ENCODE measurements around the gene KIRREL2. TPM values are rescaled to one million over a fixed set of nuclear protein-coding genes. Genes with fewer than 3 reads are reported as not detected.
"Not testable (repeated sequence)": the region's sequence is repeated elsewhere in the genome, so short reads cannot be mapped to it uniquely, and the experiment has no call there.

KIRREL2 gene
- total RNA-seq, 1 donor from 2014 or later, result 100.0 TPM

GRCh38 chr19:35888398-35888797, 31.7 kb downstream of the KIRREL2 start:
- Mint-ChIP-seq H3K27me3 (no peaks in the 10 kb centered on the region), H3K4me3 (ENCODE audit: low read depth) (no peak overlapping the region)
- TF ChIP-seq, protein P1, sequence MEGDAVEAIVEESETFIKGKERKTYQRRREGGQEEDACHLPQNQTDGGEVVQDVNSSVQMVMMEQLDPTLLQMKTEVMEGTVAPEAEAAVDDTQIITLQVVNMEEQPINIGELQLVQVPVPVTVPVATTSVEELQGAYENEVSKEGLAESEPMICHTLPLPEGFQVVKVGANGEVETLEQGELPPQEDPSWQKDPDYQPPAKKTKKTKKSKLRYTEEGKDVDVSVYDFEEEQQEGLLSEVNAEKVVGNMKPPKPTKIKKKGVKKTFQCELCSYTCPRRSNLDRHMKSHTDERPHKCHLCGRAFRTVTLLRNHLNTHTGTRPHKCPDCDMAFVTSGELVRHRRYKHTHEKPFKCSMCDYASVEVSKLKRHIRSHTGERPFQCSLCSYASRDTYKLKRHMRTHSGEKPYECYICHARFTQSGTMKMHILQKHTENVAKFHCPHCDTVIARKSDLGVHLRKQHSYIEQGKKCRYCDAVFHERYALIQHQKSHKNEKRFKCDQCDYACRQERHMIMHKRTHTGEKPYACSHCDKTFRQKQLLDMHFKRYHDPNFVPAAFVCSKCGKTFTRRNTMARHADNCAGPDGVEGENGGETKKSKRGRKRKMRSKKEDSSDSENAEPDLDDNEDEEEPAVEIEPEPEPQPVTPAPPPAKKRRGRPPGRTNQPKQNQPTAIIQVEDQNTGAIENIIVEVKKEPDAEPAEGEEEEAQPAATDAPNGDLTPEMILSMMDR (IDR thresholded peaks at IDR 0.05; ENCODE audit: unreplicated experiment), result no peak

GRCh38 chr19:35889370-35890112, 32.8 kb downstream of the KIRREL2 start:
- Mint-ChIP-seq H3K27ac (no peak overlapping the region), H3K4me3 (ENCODE audit: low read depth) (no peak overlapping the region), H3K9me3 (ENCODE audit: low read depth) (no peaks in the 10 kb centered on the region), H3K36me3 (ENCODE audit: insufficient read depth) (peaks cover 19% of the 10 kb centered on the region), H3K27me3 (no peaks in the 10 kb centered on the region), H3K4me1 (ENCODE audit: low read depth) (no peaks in the 10 kb centered on the region)
- DNase-seq (ENCODE audit: low spot score, unreplicated experiment), result no peak
- TF ChIP-seq, protein P1 (IDR thresholded peaks at IDR 0.05; ENCODE audit: unreplicated experiment), result no peak

More at GRCh38 chr19:35888398-35888797, 31.7 kb downstream of the KIRREL2 start:
- Mint-ChIP-seq H3K36me3 (ENCODE audit: insufficient read depth) (peaks cover 19% of the 10 kb centered on the region), H3K27ac (no peak overlapping the region), H3K9me3 (ENCODE audit: low read depth) (no peaks in the 10 kb centered on the region), H3K4me1 (ENCODE audit: low read depth) (no peaks in the 10 kb centered on the region)
- DNase-seq (ENCODE audit: low spot score, unreplicated experiment), result no peak

- TF ChIP-seq, protein P1 (IDR thresholded peaks at IDR 0.05; ENCODE audit: unreplicated experiment), result no peak
- no peaks in the 10 kb centered on the region for H3K4me1 Mint-ChIP-seq (ENCODE audit: low read depth)
- H3K4me3 Mint-ChIP-seq (ENCODE audit: low read depth), result no peak overlapping the region
- no peak overlapping the region for H3K27ac Mint-ChIP-seq
- peaks cover 19% of the 10 kb centered on the region for H3K36me3 Mint-ChIP-seq (ENCODE audit: insufficient read depth)
- H3K9me3 Mint-ChIP-seq (ENCODE audit: low read depth), result no peaks in the 10 kb centered on the region
- no peak for DNase-seq (ENCODE audit: low spot score, unreplicated experiment)
- no peaks in the 10 kb centered on the region for H3K27me3 Mint-ChIP-seq
Measured at GRCh38 chr19:35890113-35890650, 33.5 kb downstream of the KIRREL2 start.

GRCh38 chr19:35891819-35892218, 35.1 kb downstream of the KIRREL2 start:
- DNase-seq (ENCODE audit: low spot score, unreplicated experiment); H3K9me3 Mint-ChIP-seq (ENCODE audit: low read depth); H3K4me3 Mint-ChIP-seq (ENCODE audit: low read depth); H3K27ac Mint-ChIP-seq; H3K27me3 Mint-ChIP-seq; H3K4me1 Mint-ChIP-seq (ENCODE audit: low read depth): not testable (repeated sequence)
- H3K36me3 Mint-ChIP-seq (ENCODE audit: insufficient read depth), result peaks cover 15% of the 10 kb centered on the region

GRCh38 chr19:35894342-35894741, 37.6 kb downstream of the KIRREL2 start:
- Mint-ChIP-seq H3K4me1 (ENCODE audit: low read depth) (peaks cover 5% of the 10 kb centered on the region), H3K27me3 (no peaks in the 10 kb centered on the region), H3K4me3 (ENCODE audit: low read depth) (no peak overlapping the region), H3K36me3 (ENCODE audit: insufficient read depth) (peaks cover 3% of the 10 kb centered on the region), H3K9me3 (ENCODE audit: low read depth) (no peaks in the 10 kb centered on the region), H3K27ac (no peak overlapping the region)
- no peak for DNase-seq (ENCODE audit: low spot score, unreplicated experiment)
- TF ChIP-seq, protein P1 (IDR thresholded peaks at IDR 0.05; ENCODE audit: unreplicated experiment), result no peak
